C4-2B (cell line): Measurements from ENCODE around the gene WFDC6.

ENCODE experiments used
- H3K27ac ChIP-seq: fragments of 450-650 bp; 2 replicates; pipeline ENCODE4 v1.5.1; 2017
- CTCF ChIP-seq: fragments of 450-650 bp; conservative IDR thresholded peaks from 2 replicates; pipeline ENCODE4 v1.5.1; 2017; ENCODE audit warnings: mild to moderate bottlenecking
- ZFX ChIP-seq: fragments of 450-650 bp; IDR thresholded peaks from 2 replicates; pipeline ENCODE4 v1.6.1; 2017

Gene WFDC6

DNA sequence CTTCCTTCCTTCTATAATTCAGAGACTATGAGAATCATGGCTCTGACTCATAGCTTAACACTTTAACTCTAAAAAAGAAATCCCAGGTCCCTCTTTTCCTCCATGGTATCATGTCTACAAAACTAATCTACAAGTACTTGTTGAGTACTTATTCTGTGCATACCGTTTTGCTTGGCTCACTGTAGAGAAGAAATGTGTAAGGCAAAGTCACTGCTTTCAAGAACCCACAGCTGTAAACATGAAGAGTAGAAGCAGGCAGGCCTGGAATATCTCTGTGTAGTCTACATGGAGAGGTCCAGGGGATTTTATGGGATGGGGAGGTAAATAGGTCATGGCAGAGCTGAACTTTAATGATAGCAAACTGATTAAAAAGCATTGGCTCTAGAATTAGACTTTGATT lies 37.7 kb downstream of the WFDC6 start:
- TF ChIP-seq CTCF (no peak), ZFX (no peak)
- no peak overlapping the region for H3K27ac ChIP-seq

- TF ChIP-seq ZFX (no peak), CTCF (no peak)
- no peak overlapping the region for H3K27ac ChIP-seq
Observed at GRCh38 chr20:45500022-45500421, 39.3 kb downstream of the WFDC6 start.

DNA sequence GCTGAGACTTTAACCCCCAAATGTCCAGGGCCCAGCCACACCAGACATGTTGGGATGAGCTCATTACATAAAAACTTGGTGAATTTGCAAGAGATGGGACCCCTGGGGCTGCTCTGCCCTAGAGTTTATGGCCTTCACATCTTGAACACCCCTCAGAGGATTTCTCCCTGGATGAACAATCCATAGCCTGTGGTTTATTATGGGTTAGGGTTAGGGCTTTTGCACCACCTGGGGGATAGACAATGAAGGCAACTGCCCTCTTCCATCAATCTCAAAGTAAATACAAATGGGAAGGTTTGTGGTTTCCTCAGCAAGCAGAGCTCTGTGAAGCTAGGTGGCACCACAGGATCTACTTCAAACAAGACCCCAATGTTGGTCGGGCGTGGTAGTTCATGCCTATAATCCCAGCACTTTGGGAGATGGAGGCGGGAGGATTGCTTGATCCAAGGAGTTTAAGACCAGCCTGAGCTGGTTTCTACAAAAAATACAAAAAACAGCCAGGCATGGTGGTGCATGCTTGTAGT lies 41.2 kb downstream of the WFDC6 start:
- no peak overlapping the region for H3K27ac ChIP-seq
- TF ChIP-seq ZFX (no peak), CTCF (no peak)

DNA sequence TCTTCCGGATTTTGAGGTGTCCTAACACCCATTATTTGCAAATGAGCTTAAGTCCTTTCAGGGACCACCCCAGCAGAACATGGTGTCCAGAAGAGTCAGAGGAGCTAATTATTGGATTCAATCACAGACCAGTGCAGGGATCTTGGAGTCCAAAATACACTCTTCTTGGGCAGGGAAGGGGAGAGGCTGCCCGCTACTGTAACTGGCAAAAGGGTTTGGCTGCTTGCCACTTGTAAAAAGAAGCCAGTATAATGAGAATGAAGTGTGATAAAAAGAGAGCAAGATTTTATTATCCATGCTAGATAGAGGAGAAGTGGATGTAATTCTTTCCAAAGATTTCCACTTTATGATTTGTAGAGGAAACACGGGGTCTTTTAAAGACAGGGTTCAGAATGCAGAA lies 43.1 kb downstream of the WFDC6 start:
- TF ChIP-seq CTCF, result no peak
- no peak for TF ChIP-seq ZFX
- no peak overlapping the region for H3K27ac ChIP-seq

DNA sequence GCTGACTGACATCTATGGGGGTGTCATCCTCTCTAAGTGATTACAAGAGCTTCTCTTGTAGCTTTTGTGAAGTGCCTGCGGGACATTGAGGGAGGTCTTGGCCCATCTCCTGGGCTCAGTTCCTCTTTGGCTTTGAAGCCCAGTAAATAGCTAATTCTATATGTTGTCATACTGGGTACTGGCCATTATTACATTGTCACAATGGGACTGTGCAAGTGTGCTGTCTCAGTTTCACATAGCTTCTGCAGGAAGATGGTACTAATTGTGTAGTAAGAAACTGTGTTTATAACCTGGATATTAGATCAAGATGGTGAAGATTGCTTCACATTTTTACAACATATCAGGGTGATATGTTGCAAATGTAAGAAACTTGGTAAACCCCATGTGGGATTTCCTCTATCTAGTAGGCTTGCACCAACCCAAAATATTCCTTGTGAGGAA lies 43.8 kb downstream of the WFDC6 start:
- H3K27ac ChIP-seq, result no peak overlapping the region
- TF ChIP-seq ZFX (no peak), CTCF (no peak)

DNA sequence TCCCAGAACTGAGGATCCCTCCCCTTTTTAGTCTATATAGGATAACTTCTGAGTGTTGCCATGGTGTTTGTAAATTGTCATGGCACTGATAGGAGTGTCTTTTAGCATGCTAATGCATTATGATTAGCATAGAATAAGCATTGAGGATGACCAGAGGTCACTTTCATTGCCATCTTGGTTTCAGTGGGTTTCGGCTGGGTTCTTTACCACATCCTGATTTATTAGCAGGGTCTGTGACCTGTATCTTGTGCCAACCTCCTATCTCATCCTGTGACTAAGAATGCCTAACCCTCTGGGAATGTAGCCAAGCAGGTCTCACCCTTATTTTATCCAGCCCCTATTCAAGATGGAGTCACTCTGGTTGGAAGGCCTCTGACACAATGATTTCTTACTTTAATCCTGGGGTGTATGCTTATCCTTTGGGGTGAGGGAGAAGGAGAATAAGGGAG lies 50.2 kb downstream of the WFDC6 start:
- no peak overlapping the region for H3K27ac ChIP-seq
- TF ChIP-seq ZFX (no peak), CTCF (no peak)

DNA sequence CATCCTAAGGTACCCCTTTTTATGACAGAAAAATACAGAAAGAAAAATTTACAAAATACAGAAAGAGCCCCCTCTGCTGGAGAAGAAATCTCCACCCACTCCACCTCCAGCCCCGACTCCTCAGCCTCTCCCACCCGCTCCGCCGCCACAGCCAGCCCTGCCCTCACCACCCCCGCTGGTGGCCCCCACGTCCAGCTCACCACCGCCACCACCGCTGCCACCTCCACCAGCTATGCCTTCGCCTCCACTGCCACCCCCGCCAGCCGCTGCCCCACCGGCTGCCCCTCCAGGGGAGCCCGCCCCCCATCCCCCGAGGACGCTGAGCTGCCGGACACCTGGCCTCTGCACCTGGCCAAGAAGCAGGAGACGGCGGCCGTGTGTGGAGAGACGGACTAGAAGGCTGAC lies 52.0 kb downstream of the WFDC6 start:
- no peak overlapping the region for H3K27ac ChIP-seq
- TF ChIP-seq CTCF (peak; percentile 31), ZFX (no peak)
